H9 (cell line): ENCODE results near the gene TMSB10. TPM values are rescaled to one million over a fixed set of nuclear protein-coding genes. Genes with fewer than 3 reads are reported as not detected.
"Not testable (repeated sequence)": the region's sequence is repeated elsewhere in the genome, so short reads cannot be mapped to it uniquely, and the experiment has no call there.

ENCODE experiments used
- DNase-seq: peaks from one replicate; pipeline ENCODE4 v3.0.0-alpha.2; 2017
- H2AFZ ChIP-seq: one replicate; pipeline ENCODE4 v1.6.1; 2013; ENCODE audit warnings: mild to moderate bottlenecking, low read length, control low read depth, moderate library complexity
- H2AK5ac ChIP-seq: 2 replicates; pipeline ENCODE4 v1.6.1; 2013; ENCODE audit warnings: low read length, control low read depth, mixed read lengths; ENCODE audit not compliant: insufficient read length
- H2BK120ac ChIP-seq: one replicate; pipeline ENCODE4 v1.6.1; 2013; ENCODE audit warnings: low read depth, mild to moderate bottlenecking, low read length, control low read depth, inconsistent platforms; ENCODE audit not compliant: poor library complexity, severe bottlenecking
- H2BK12ac ChIP-seq: 2 replicates; pipeline ENCODE4 v1.6.1; 2013; ENCODE audit warnings: low read length, control low read depth, mixed read lengths, low read depth; ENCODE audit not compliant: insufficient read length
- H2BK15ac ChIP-seq: 2 replicates; pipeline ENCODE4 v1.6.1; 2013; ENCODE audit warnings: low read depth, low read length, control low read depth
- H2BK20ac ChIP-seq: one replicate; pipeline ENCODE4 v1.6.1; 2013; ENCODE audit warnings: low read depth, mild to moderate bottlenecking, low read length, control low read depth, inconsistent platforms; ENCODE audit not compliant: poor library complexity, severe bottlenecking
- H2BK5ac ChIP-seq: 2 replicates; pipeline ENCODE4 v1.6.1; 2013; ENCODE audit warnings: low read length, control low read depth, mixed read lengths; ENCODE audit not compliant: insufficient read length
- H3K14ac ChIP-seq: 2 replicates; pipeline ENCODE4 v1.6.1; 2013; ENCODE audit warnings: low read length, control low read depth; ENCODE audit not compliant: insufficient read depth
- H3K18ac ChIP-seq: 2 replicates; pipeline ENCODE4 v1.6.1; 2013; ENCODE audit warnings: low read depth, mild to moderate bottlenecking, mixed read lengths, low read length, control low read depth; ENCODE audit not compliant: insufficient read length
- H3K23ac ChIP-seq: 2 replicates; pipeline ENCODE4 v1.6.1; 2013; ENCODE audit warnings: low read length, control low read depth, mixed read lengths, low read depth; ENCODE audit not compliant: insufficient read length
- H3K23me2 ChIP-seq: 2 replicates; pipeline ENCODE4 v1.6.1; 2013; ENCODE audit warnings: low read depth, mild to moderate bottlenecking, mixed read lengths, low read length, control low read depth; ENCODE audit not compliant: insufficient read length, poor library complexity, severe bottlenecking
- H3K27ac ChIP-seq: 2 replicates; pipeline ENCODE4 v1.5.1; 2013; ENCODE audit warnings: low read length, control low read depth, mixed read lengths, low read depth; ENCODE audit not compliant: insufficient read length
- H3K27me3 ChIP-seq: 2 replicates; pipeline ENCODE4 v1.6.1; 2013; ENCODE audit warnings: low read length, control low read depth, inconsistent platforms; ENCODE audit not compliant: insufficient read depth
- H3K4ac ChIP-seq: 2 replicates; pipeline ENCODE4 v1.6.1; 2013; ENCODE audit warnings: low read depth, mild to moderate bottlenecking, control low read depth, inconsistent platforms, low read length, moderate library complexity
- H3K4me1 ChIP-seq: 2 replicates; pipeline ENCODE4 v1.6.1; 2013; ENCODE audit warnings: low read length, control low read depth, inconsistent platforms; ENCODE audit not compliant: insufficient read depth
- H3K4me2 ChIP-seq: 2 replicates; pipeline ENCODE4 v1.6.1; 2013; ENCODE audit warnings: low read length, control low read depth, mixed read lengths; ENCODE audit not compliant: insufficient read length, insufficient read depth
- H3K56ac ChIP-seq: 2 replicates; pipeline ENCODE4 v1.6.1; 2013; ENCODE audit warnings: low read depth, mild to moderate bottlenecking, mixed read lengths, low read length, control low read depth; ENCODE audit not compliant: insufficient read length
- H3K79me1 ChIP-seq: 2 replicates; pipeline ENCODE4 v1.6.1; 2013; ENCODE audit warnings: low read depth, mild to moderate bottlenecking, moderate library complexity, low read length, control low read depth, inconsistent platforms; ENCODE audit not compliant: insufficient read depth, poor library complexity, severe bottlenecking
- H3K79me2 ChIP-seq: 2 replicates; pipeline ENCODE4 v1.6.1; 2013; ENCODE audit warnings: low read length, control low read depth, inconsistent platforms; ENCODE audit not compliant: insufficient read depth
- H3K9ac ChIP-seq: 2 replicates; pipeline ENCODE4 v1.6.1; 2013; ENCODE audit warnings: low read length, control low read depth, mixed read lengths; ENCODE audit not compliant: insufficient read length; ENCODE audit errors: extremely low read depth
- H3K9me3 ChIP-seq: one replicate; pipeline ENCODE4 v1.6.1; 2013; ENCODE audit warnings: low read depth, low read length, inconsistent platforms; ENCODE audit not compliant: control insufficient read depth
- H3T11ph ChIP-seq: one replicate; pipeline ENCODE4 v1.6.1; 2013; ENCODE audit warnings: mild to moderate bottlenecking, low read length, control low read depth, inconsistent platforms
- H4K20me1 ChIP-seq: one replicate; pipeline ENCODE4 v1.6.1; 2013; ENCODE audit not compliant: control insufficient read depth, insufficient read length, insufficient read depth
- H4K5ac ChIP-seq: 2 replicates; pipeline ENCODE4 v1.6.1; 2013; ENCODE audit warnings: low read depth, mild to moderate bottlenecking, mixed read lengths, low read length, control low read depth; ENCODE audit not compliant: insufficient read length
- H4K8ac ChIP-seq: replicated peaks from 2 replicates; pipeline ENCODE4 v1.6.1; 2013; ENCODE audit warnings: low read length, control low read depth, mixed read lengths, low read depth; ENCODE audit not compliant: insufficient read length
- H4K91ac ChIP-seq: 2 replicates; pipeline ENCODE4 v1.6.1; 2013; ENCODE audit warnings: low read depth, mild to moderate bottlenecking, moderate library complexity, mixed read lengths, low read length, control low read depth; ENCODE audit not compliant: insufficient read length
- H3K27ac Mint-ChIP-seq, 3 experiments: 2 replicates in 2 of 3; 3 replicates in 1 of 3; pipeline ENCODE4 v1.8.0; 2020 to 2021; ENCODE audit warnings: mixed read lengths in 3 of 3, mild to moderate bottlenecking in 1 of 3, moderate library complexity in 1 of 3
- H3K27me3 Mint-ChIP-seq: 2 replicates; pipeline ENCODE4 v1.8.0; 2021; ENCODE audit warnings: low read depth, mild to moderate bottlenecking, moderate library complexity, mixed read lengths
- H3K36me3 Mint-ChIP-seq, 3 experiments: 2 replicates in 2 of 3; 3 replicates in 1 of 3; pipeline ENCODE4 v1.8.0; 2020 to 2021; ENCODE audit warnings: low read depth in 3 of 3, mixed read lengths in 3 of 3; ENCODE audit not compliant: insufficient read depth in 1 of 3
- H3K4me1 Mint-ChIP-seq, 2 experiments: 2 replicates each; pipeline ENCODE4 v1.8.0; 2020; ENCODE audit warnings: mixed read lengths in 2 of 2
- H3K4me3 Mint-ChIP-seq, 2 experiments: 2 replicates in 1 of 2; 3 replicates in 1 of 2; pipeline ENCODE4 v1.8.0; 2020 to 2021; ENCODE audit warnings: mild to moderate bottlenecking in 2 of 2, mixed read lengths in 2 of 2, moderate library complexity in 1 of 2
- H3K9me3 Mint-ChIP-seq, 2 experiments: 2 replicates in 1 of 2; 3 replicates in 1 of 2; pipeline ENCODE4 v1.8.0; 2020; ENCODE audit warnings: mild to moderate bottlenecking in 2 of 2, mixed read lengths in 2 of 2, moderate library complexity in 1 of 2
- WGBS: extraction: QIAGEN DNeasy Blood & Tissue Kit; methylation state at CpG from one replicate; pipeline ENCODE4 v1.1.7; 2013; ENCODE audit warnings: missing lambda C conversion rate, low lambda C conversion rate, mixed read lengths; ENCODE audit not compliant: insufficient read length; ENCODE audit errors: extremely low coverage; 5-methylcytosine and 5-hydroxymethylcytosine counted together
- total RNA-seq: library from RNA; stranded (reverse); gene quantifications from 2 replicates; pipeline ENCODE4 v1.2.1, GENCODE V29; 2021

The TMSB10 gene
- total RNA-seq, 1 experiment from 2014 or later: 755 TPM

- not testable (repeated sequence) for H2BK120ac ChIP-seq, H3K36me3 Mint-ChIP-seq, H3K4me2 ChIP-seq, H2AK5ac ChIP-seq, H2BK20ac ChIP-seq, H3K14ac ChIP-seq, H3K56ac ChIP-seq, H3K9ac ChIP-seq, H3T11ph ChIP-seq, H3K4me1 ChIP-seq, H3K9me3 Mint-ChIP-seq, H4K91ac ChIP-seq, H3K4ac ChIP-seq, H3K4me1 Mint-ChIP-seq, H4K5ac ChIP-seq, H2BK12ac ChIP-seq, DNase-seq, H3K27me3 Mint-ChIP-seq, H3K27ac ChIP-seq, H4K20me1 ChIP-seq, H3K79me2 ChIP-seq, H2BK5ac ChIP-seq, H2AFZ ChIP-seq, H3K4me3 Mint-ChIP-seq, H3K79me1 ChIP-seq, H4K8ac ChIP-seq, H3K18ac ChIP-seq, H3K9me3 ChIP-seq, H2BK15ac ChIP-seq, H3K23me2 ChIP-seq, H3K27me3 ChIP-seq, H3K27ac Mint-ChIP-seq, H3K23ac ChIP-seq
- no CpG with 5 or more reads among the region's 5 CpGs for WGBS
Observed at GRCh38 chr2:84917821-84918220, 12.4 kb downstream of the TMSB10 start.
